Activated naive CD4-positive, alpha-beta T cell treated with anti-CD3 and anti-CD28 coated beads, Interleukin-2, amount 50 U/mL, for 72 hours (primary cell): ENCODE measurements around the gene KLF7. TPM values are rescaled to one million over a fixed set of nuclear protein-coding genes. Genes with fewer than 3 reads are reported as not detected.

Source experiments
- ATAC-seq, 2 donors: fragments of 150-1000 bp; cut with Tn5 transposase; 2 replicates each; pipeline ENCODE4 v1.10.0; 2021; ENCODE audit warnings: mild to moderate bottlenecking in 2 of 2, moderate library complexity in 2 of 2
- DNase-seq, 2 donors: peaks; one replicate each; pipeline ENCODE4 v3.0.0; 2021 to 2022; ENCODE audit warnings: low spot score in 2 of 2
- H3K27ac Mint-ChIP-seq, 2 donors: one replicate each; pipeline ENCODE4 v1.8.0; 2022; ENCODE audit warnings: mild to moderate bottlenecking in 2 of 2, mixed read lengths in 2 of 2
- H3K36me3 Mint-ChIP-seq, 2 donors: one replicate each; pipeline ENCODE4 v1.8.0; 2022; ENCODE audit warnings: mixed read lengths in 2 of 2
- H3K9me3 Mint-ChIP-seq, 2 donors: one replicate each; pipeline ENCODE4 v1.8.0; 2022; ENCODE audit warnings: mixed read lengths in 2 of 2
- total RNA-seq, 2 donors: library from RNA; stranded (reverse); gene quantifications; one replicate each; pipeline ENCODE4 v1.2.3, GENCODE V29; 2022

Gene KLF7
- total RNA-seq, 2 donors from 2014 or later: 26.8 to 28.7 TPM

DNA sequence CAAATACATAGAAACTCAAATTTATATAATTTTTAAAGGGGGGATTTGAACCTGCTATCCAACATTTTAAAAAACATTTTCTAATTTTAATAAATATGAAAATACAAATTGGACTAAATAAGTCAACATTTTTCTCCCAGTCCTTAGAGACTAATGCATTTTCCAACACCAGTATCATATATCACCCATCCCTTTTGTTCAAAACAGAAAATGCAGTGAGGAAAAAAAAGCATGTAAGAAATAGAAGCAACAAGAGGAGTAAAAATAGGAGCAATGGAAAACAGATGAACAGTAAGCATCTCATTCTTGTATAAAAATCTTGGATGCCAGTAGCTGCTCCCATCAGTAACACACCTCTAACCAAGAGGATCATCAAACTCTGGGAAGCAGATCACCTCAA is 25.5 kb downstream of the KLF7 start:
- Mint-ChIP-seq H3K9me3 (no peaks in the 10 kb centered on the region), H3K27ac (no peak overlapping the region), H3K36me3 (peaks cover 9 to 14% of the 10 kb centered on the region in 2 donors)
- ATAC-seq: no peak
- DNase-seq: no peak

DNA sequence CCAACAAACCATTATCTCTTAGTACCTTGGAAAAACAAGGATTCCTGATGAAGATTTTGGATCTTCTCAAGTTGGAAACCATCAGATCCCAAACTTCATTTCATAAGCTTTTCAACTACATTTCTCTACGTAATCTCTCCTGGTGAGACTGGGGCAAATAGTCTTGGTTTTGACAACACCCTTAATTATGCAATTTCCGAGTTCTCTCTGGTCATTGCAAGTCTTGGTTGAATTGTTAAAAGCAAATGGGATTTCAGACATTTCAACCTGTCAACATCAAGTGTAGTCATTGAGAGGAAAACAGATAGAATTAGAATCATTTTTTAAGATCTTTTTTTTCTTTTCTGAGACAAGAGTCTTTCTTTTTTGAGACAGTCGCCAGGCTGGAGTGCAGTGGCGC is 26.2 kb downstream of the KLF7 start:
- Mint-ChIP-seq H3K9me3 (peaks cover 0 to 3% of the 10 kb centered on the region in 2 donors), H3K36me3 (peaks cover 14 to 16% of the 10 kb centered on the region in 2 donors)

DNA sequence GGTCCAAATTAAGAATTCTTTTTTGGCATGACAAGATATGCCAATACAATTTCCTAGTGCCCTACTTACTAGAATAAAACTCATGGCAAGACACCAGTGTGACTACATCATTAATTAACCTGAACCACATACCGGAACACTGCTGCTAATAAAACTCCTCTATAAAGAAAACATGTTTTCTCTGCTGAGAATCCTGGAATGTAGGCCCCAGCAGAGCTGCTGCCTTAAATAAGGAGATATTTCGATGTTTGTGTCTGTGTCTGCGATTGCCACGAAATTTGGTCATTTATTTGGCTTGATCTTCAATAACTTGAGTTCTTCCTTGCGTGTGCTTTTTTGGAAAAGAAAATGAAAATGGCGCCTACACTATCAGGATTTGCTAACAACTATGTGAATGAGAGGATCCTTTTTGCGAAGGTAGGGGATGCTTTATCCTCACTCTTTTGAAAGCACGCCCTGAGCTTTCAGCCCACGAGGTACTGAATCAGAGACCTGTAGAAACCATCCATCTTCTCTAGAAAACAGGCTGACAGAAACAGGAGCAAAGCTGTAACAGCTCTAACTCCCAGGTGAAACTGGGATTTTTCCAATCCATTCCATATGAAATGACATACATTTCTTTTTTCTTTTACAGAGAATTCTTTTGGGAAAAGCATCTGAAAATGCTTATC is 27.0 kb downstream of the KLF7 start:
- Mint-ChIP-seq H3K36me3 (peaks cover 20 to 24% of the 10 kb centered on the region in 2 donors), H3K27ac (no peak overlapping the region), H3K9me3 (peaks cover 4 to 9% of the 10 kb centered on the region in 2 donors)
- DNase-seq: no peak
- no peak for ATAC-seq

More for the DNA sequence above, 26.2 kb downstream of the KLF7 start:
- DNase-seq (no peak), ATAC-seq (no peak)
- H3K27ac Mint-ChIP-seq: no peak overlapping the region

DNA sequence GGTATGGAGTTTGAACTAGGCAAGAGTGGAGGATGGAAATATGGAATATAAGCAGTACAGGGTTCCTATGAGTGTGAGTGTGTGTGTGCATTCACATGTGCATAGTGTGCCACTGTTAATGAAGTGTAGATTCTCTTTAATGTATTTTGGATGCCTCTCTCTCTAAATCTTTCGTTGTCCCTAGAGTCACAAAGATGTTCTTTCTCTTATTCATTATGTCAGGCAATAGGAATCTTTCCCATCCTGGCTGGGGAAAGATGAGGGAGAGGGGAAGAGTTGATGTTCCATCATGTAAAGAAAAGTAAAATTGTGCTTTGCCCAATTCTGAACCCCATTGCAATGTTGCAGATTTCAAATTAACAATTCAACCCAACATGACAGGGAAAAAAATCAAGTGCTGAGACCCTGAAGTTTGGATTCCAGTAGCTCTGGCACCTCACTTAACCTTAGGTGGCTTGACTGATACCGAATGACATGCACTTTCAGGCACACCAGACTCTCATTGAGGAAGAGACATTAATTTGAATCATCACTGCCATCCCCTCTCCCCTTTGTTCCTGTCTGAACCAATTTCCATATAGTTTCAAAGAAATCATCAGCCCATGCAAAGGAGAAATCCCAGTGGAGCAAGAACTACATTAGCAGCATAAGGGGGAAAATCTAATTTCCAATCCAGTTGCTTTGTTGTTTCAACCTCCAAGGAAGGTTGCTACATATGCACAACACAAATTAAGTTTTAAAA is 28.0 kb downstream of the KLF7 start:
- Mint-ChIP-seq H3K27ac (no peak overlapping the region), H3K36me3 (peaks cover 18 to 28% of the 10 kb centered on the region in 2 donors), H3K9me3 (peaks cover 4 to 9% of the 10 kb centered on the region in 2 donors)
- ATAC-seq (no peak), DNase-seq (no peak)

DNA sequence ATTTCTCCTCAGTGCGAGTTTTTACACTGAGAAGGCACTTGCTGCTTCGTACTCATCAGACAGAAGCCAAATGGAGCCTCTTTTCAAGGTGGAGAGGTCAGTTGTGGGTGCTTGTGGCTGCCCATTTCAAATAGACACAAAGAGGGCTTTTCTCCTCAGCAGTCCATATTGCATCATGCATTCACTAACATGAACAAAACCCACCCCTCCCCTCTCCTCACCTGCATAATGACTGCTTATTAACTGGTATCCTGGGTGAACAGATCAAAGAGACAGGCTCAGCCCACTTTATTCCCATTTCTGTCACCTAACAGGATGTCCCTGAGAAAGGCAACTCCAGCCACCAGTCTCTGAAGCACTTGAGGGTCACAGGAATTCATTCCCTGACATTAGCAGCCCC is 28.9 kb downstream of the KLF7 start:
- Mint-ChIP-seq H3K9me3 (peaks cover 4 to 9% of the 10 kb centered on the region in 2 donors), H3K36me3 (peaks cover 12 to 28% of the 10 kb centered on the region in 2 donors), H3K27ac (no peak overlapping the region)
- DNase-seq (no peak), ATAC-seq (no peak)

DNA sequence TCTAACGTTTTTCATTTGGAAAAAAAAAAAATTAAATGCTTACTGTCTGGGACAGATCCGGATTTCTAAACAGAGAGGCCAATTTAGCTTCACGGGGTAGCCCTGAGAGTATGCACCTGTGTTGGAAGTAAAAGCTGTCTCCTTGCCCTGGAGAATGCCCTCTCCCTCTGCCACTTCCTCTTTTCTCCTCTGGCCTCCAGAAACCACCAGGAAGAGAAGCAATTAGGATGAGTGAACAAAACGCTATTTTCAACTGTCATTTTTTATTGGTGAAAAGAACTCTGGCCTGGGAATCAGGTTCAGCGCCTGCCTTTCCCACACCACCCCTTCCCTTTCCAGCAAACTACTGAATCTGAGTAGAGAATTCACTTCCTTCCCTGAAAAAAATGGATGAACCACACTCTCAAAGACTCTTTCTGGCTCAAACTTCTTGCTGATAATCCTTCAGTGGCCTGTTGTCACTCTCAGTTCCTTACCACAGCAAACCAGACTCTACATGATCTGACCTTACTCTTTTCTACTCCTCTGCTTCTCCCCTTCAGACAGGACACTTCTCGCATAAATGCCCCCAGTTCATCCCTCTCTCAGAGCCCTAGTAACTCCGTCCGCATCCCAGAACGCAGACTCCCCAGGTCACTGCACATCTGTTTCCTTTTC is 29.8 kb downstream of the KLF7 start:
- H3K27ac Mint-ChIP-seq: peak overlapping the region; percentile 28 to 58
- peaks cover 4 to 9% of the 10 kb centered on the region in 2 donors for H3K9me3 Mint-ChIP-seq
- ATAC-seq (peak in 1 of 2 donors; percentile 16), DNase-seq (no peak)
- peaks cover 12 to 28% of the 10 kb centered on the region in 2 donors for H3K36me3 Mint-ChIP-seq

DNA sequence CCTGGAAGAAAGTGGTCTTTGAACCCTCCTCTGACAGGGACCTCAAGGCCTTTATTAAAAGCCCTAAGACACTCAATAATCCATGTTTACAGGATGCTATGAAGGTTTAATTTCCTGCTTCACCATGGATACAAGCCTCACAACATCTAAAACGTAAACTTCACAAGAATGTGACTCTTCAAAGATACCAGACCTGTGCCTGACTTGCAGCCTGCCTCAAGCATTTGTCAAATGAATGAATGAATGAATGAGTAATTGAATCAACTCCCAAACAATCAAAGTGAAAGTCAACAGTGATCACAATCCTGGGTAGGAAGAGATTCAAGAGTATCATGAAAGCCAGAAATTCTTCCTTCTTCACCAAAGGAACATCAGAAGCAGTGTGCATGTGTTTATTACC is 30.4 kb downstream of the KLF7 start:
- ATAC-seq (peak; percentile 62 to 71), DNase-seq (no peak)
- peaks cover 4 to 9% of the 10 kb centered on the region in 2 donors for H3K9me3 Mint-ChIP-seq
- peaks cover 12 to 28% of the 10 kb centered on the region in 2 donors for H3K36me3 Mint-ChIP-seq
- peak overlapping the region; percentile 28 to 58 for H3K27ac Mint-ChIP-seq

DNA sequence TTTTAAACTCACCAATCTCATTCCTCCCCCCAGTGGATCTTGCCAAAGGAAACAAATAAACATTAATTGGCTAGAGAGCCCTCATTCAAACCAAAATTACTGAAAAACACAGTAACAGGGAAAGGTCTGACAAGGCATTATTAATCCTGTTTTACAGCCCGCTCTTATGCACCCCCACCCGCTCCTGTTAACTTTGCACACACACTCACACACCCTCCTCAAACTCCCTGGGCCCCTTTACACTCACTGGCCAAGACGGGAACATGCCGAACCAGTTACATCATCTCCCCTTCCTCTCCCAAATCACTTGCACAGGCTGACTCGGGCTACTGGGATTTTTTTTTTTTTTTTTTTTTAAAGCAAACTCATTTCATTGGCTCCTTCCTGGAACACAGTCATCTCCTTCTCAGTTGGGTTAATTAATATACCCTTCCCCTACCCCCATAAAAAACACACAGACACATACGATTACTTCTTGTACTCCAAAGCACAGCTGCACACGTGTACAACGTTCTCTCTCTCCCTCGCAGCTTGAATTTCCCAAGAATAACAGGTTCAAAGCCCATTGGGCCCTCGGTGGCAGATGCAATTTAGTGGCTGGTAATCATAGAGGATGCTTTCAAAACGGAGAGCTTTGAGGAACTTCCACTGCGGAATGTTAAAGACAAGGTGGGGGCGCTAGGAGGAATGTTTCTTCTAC is 31.8 kb downstream of the KLF7 start:
- H3K9me3 Mint-ChIP-seq: peaks cover 6 to 14% of the 10 kb centered on the region in 2 donors
- H3K36me3 Mint-ChIP-seq: peaks cover 12 to 35% of the 10 kb centered on the region in 2 donors
- ATAC-seq (no peak), DNase-seq (no peak)
- H3K27ac Mint-ChIP-seq: peak overlapping the region in 1 of 2 donors; percentile 37

DNA sequence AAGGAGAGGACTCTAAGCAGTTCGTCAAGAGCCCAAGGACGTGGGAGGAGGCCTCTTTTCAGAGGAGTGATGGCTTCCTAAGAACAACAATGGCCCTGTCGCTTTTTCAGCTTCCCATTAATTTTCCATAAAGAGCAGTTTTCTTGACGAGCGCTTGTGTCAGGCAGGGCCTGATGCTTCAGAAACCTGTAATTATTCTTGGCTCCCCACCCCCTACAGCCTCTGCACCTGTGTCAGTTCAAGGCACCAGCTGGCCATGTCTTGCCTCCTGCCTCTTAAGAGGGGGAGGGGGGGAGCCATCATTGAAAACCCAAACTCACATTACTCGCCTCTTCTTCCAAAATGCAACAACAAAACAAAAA is 32.3 kb downstream of the KLF7 start:
- no peak overlapping the region for H3K27ac Mint-ChIP-seq
- DNase-seq (no peak), ATAC-seq (no peak)
- H3K36me3 Mint-ChIP-seq: peaks cover 16 to 35% of the 10 kb centered on the region in 2 donors
- H3K9me3 Mint-ChIP-seq: peaks cover 6 to 14% of the 10 kb centered on the region in 2 donors

DNA sequence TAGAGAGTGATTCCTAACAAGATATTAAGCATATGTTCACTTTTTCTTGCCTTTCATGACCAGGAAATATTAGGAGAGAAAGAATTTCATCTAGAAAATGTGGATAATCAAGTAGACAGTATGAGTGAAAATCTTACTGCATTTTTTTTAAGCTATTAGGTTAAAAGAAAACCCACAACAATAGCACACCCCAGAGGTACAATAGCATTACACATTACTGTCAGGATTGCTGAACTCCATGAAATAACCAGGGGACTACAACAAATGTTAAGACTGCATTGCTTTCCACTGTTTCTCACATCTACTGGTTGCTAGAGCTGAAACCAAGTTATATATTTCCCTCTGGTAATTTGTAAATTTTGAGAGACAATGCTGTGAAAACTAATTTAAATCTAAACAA is 33.7 kb downstream of the KLF7 start:
- peaks cover 16 to 38% of the 10 kb centered on the region in 2 donors for H3K36me3 Mint-ChIP-seq
- no peak for DNase-seq
- H3K9me3 Mint-ChIP-seq: peaks cover 6 to 14% of the 10 kb centered on the region in 2 donors
- H3K27ac Mint-ChIP-seq: peak overlapping the region in 1 of 2 donors; percentile 19
- no peak for ATAC-seq

DNA sequence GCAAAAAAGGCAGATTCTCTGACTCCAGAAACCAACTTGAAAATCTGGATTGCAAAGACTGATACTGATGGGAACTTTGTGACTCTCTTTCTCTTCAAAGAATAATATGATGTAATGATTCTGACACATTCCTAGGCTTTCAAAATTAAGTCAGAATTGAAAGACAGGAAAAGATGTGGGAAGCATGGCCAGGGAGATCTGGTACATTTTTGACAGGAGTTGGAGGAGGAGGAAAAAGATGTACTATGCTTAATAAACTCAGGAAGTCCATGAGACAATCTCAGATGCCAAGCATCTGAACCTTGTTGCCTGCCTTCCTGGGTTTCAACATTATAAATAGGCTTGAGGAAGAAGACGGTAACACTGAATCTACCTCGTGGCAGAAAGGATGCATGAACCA is 34.2 kb downstream of the KLF7 start:
- H3K27ac Mint-ChIP-seq: peak overlapping the region in 1 of 2 donors; percentile 19
- peaks cover 15 to 40% of the 10 kb centered on the region in 2 donors for H3K36me3 Mint-ChIP-seq
- DNase-seq (no peak), ATAC-seq (peak in 1 of 2 donors; percentile 43)
- H3K9me3 Mint-ChIP-seq: peaks cover 6 to 14% of the 10 kb centered on the region in 2 donors

DNA sequence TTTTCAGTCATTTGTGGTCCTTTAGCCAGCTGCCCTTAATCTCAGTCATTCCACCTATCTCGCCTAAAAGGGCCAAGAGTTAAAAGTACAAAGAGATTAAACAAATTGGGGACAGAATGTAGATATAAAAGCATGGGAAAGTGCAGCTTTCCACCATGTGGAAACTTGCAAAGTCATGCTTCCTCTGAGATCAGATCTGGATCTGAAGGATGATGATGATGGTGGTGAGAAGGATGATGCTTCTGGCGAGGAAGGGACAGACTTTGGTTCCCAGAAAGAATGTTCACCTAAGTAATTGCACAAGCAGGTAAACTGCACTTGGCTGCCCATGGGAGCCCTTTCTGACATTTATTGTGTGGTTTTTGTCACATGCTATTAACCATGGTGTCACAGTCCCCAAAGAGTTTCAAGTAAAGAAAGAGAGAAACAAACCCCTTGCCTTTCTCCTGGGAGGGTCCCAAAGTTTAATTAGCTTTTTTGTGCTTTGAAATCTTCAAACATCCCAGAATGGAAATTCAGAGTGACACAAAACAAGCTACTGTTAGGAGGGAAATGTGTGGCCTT is 34.7 kb downstream of the KLF7 start:
- ATAC-seq (peak in 1 of 2 donors; percentile 50), DNase-seq (no peak)
- Mint-ChIP-seq H3K27ac (peak overlapping the region in 1 of 2 donors; percentile 19), H3K36me3 (peaks cover 10 to 36% of the 10 kb centered on the region in 2 donors), H3K9me3 (peaks cover 6 to 14% of the 10 kb centered on the region in 2 donors)

DNA sequence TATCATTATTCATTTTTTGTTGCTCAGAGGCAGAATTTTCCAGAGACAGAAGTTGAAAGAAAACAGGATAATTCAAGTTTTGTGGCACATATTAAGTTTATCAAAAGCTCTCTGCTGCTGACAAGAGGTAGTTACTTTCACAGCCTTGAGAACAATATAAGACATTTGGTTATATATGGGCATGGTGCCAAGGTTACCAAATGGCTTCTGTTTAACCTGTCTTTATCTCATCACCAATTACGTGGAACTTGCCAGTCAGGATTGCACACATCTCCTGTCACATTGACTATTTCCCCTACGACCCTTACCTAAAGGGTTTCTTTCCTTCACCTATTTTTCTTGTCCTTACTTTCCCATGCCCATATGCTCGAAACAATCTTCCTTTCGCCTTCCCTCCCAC is 35.9 kb downstream of the KLF7 start:
- DNase-seq (no peak), ATAC-seq (no peak)
- no peak overlapping the region for H3K27ac Mint-ChIP-seq
- peaks cover 6 to 14% of the 10 kb centered on the region in 2 donors for H3K9me3 Mint-ChIP-seq
- H3K36me3 Mint-ChIP-seq: peaks cover 10 to 28% of the 10 kb centered on the region in 2 donors

DNA sequence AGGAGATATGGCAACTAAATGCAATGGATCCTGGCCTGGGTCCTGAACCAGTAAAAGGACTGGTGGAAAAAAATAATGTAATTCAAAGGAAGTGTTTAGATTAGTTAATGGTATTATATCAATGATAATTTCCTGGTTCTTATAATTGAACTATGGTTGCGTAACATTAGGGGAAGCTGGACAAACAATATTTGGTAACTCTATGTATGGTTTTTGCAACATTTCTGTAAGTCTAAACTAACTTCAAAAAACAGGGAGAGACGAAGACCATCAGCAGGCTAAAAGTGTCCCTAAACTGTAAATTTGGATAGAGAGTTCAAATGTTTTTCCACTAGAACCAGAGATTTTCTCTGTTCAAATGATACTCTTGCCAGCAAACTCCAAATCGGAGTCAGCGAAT is 36.9 kb downstream of the KLF7 start:
- DNase-seq (no peak), ATAC-seq (no peak)
- Mint-ChIP-seq H3K27ac (no peak overlapping the region), H3K36me3 (peaks cover 7 to 28% of the 10 kb centered on the region in 2 donors), H3K9me3 (peaks cover 3 to 6% of the 10 kb centered on the region in 2 donors)

DNA sequence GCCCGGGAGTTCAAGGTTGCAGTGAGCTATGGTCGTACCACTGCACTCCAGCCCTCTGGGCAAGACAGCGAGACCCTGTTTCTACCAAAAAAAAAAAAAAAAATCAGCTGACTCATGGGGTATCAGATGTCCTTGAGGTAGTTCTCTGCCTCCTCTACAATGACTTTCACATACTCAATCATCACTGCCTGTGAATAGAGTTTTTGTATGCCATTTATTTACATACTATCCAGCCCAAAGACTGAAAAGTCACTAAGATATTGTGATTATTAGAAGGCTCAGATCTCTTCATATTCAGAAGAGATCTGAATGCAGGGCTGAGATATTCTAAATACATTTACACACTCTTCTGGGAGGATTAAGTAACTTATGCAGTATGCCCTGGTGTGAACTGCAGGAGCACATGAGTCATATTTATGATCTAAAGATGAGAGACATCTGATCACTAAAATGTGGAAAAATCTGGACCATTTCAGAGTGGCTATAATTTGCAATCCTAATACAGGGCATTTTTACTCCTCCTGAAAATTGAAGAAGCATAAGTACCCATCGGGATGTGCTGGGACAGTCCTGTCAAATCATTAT is 38.9 kb downstream of the KLF7 start:
- H3K27ac Mint-ChIP-seq: no peak overlapping the region
- DNase-seq (no peak), ATAC-seq (no peak)
- peaks cover 21 to 32% of the 10 kb centered on the region in 2 donors for H3K36me3 Mint-ChIP-seq
- H3K9me3 Mint-ChIP-seq: peaks cover 3 to 5% of the 10 kb centered on the region in 2 donors
